H9 (cell line): Measurements from ENCODE around the gene HDGFL3. TPM values are rescaled to one million over a fixed set of nuclear protein-coding genes. Genes with fewer than 3 reads are reported as not detected.

Source experiments
- DNase-seq: peaks from one replicate; pipeline ENCODE4 v3.0.0-alpha.2; 2017
- H2AFZ ChIP-seq: one replicate; pipeline ENCODE4 v1.6.1; 2013; ENCODE audit warnings: mild to moderate bottlenecking, low read length, control low read depth, moderate library complexity
- H2AK5ac ChIP-seq: 2 replicates; pipeline ENCODE4 v1.6.1; 2013; ENCODE audit warnings: low read length, control low read depth, mixed read lengths; ENCODE audit not compliant: insufficient read length
- H2BK120ac ChIP-seq: one replicate; pipeline ENCODE4 v1.6.1; 2013; ENCODE audit warnings: low read depth, mild to moderate bottlenecking, low read length, control low read depth, inconsistent platforms; ENCODE audit not compliant: poor library complexity, severe bottlenecking
- H2BK12ac ChIP-seq: 2 replicates; pipeline ENCODE4 v1.6.1; 2013; ENCODE audit warnings: low read length, control low read depth, mixed read lengths, low read depth; ENCODE audit not compliant: insufficient read length
- H2BK15ac ChIP-seq: 2 replicates; pipeline ENCODE4 v1.6.1; 2013; ENCODE audit warnings: low read depth, low read length, control low read depth
- H2BK20ac ChIP-seq: one replicate; pipeline ENCODE4 v1.6.1; 2013; ENCODE audit warnings: low read depth, mild to moderate bottlenecking, low read length, control low read depth, inconsistent platforms; ENCODE audit not compliant: poor library complexity, severe bottlenecking
- H2BK5ac ChIP-seq: 2 replicates; pipeline ENCODE4 v1.6.1; 2013; ENCODE audit warnings: low read length, control low read depth, mixed read lengths; ENCODE audit not compliant: insufficient read length
- H3K14ac ChIP-seq: 2 replicates; pipeline ENCODE4 v1.6.1; 2013; ENCODE audit warnings: low read length, control low read depth; ENCODE audit not compliant: insufficient read depth
- H3K18ac ChIP-seq: 2 replicates; pipeline ENCODE4 v1.6.1; 2013; ENCODE audit warnings: low read depth, mild to moderate bottlenecking, mixed read lengths, low read length, control low read depth; ENCODE audit not compliant: insufficient read length
- H3K23ac ChIP-seq: 2 replicates; pipeline ENCODE4 v1.6.1; 2013; ENCODE audit warnings: low read length, control low read depth, mixed read lengths, low read depth; ENCODE audit not compliant: insufficient read length
- H3K23me2 ChIP-seq: 2 replicates; pipeline ENCODE4 v1.6.1; 2013; ENCODE audit warnings: low read depth, mild to moderate bottlenecking, mixed read lengths, low read length, control low read depth; ENCODE audit not compliant: insufficient read length, poor library complexity, severe bottlenecking
- H3K27ac ChIP-seq: 2 replicates; pipeline ENCODE4 v1.5.1; 2013; ENCODE audit warnings: low read length, control low read depth, mixed read lengths, low read depth; ENCODE audit not compliant: insufficient read length
- H3K27me3 ChIP-seq: 2 replicates; pipeline ENCODE4 v1.6.1; 2013; ENCODE audit warnings: low read length, control low read depth, inconsistent platforms; ENCODE audit not compliant: insufficient read depth
- H3K4ac ChIP-seq: 2 replicates; pipeline ENCODE4 v1.6.1; 2013; ENCODE audit warnings: low read depth, mild to moderate bottlenecking, control low read depth, inconsistent platforms, low read length, moderate library complexity
- H3K4me1 ChIP-seq: 2 replicates; pipeline ENCODE4 v1.6.1; 2013; ENCODE audit warnings: low read length, control low read depth, inconsistent platforms; ENCODE audit not compliant: insufficient read depth
- H3K4me2 ChIP-seq: 2 replicates; pipeline ENCODE4 v1.6.1; 2013; ENCODE audit warnings: low read length, control low read depth, mixed read lengths; ENCODE audit not compliant: insufficient read length, insufficient read depth
- H3K56ac ChIP-seq: 2 replicates; pipeline ENCODE4 v1.6.1; 2013; ENCODE audit warnings: low read depth, mild to moderate bottlenecking, mixed read lengths, low read length, control low read depth; ENCODE audit not compliant: insufficient read length
- H3K79me1 ChIP-seq: 2 replicates; pipeline ENCODE4 v1.6.1; 2013; ENCODE audit warnings: low read depth, mild to moderate bottlenecking, moderate library complexity, low read length, control low read depth, inconsistent platforms; ENCODE audit not compliant: insufficient read depth, poor library complexity, severe bottlenecking
- H3K79me2 ChIP-seq: 2 replicates; pipeline ENCODE4 v1.6.1; 2013; ENCODE audit warnings: low read length, control low read depth, inconsistent platforms; ENCODE audit not compliant: insufficient read depth
- H3K9ac ChIP-seq: 2 replicates; pipeline ENCODE4 v1.6.1; 2013; ENCODE audit warnings: low read length, control low read depth, mixed read lengths; ENCODE audit not compliant: insufficient read length; ENCODE audit errors: extremely low read depth
- H3K9me3 ChIP-seq: one replicate; pipeline ENCODE4 v1.6.1; 2013; ENCODE audit warnings: low read depth, low read length, inconsistent platforms; ENCODE audit not compliant: control insufficient read depth
- H3T11ph ChIP-seq: one replicate; pipeline ENCODE4 v1.6.1; 2013; ENCODE audit warnings: mild to moderate bottlenecking, low read length, control low read depth, inconsistent platforms
- H4K20me1 ChIP-seq: one replicate; pipeline ENCODE4 v1.6.1; 2013; ENCODE audit not compliant: control insufficient read depth, insufficient read length, insufficient read depth
- H4K5ac ChIP-seq: 2 replicates; pipeline ENCODE4 v1.6.1; 2013; ENCODE audit warnings: low read depth, mild to moderate bottlenecking, mixed read lengths, low read length, control low read depth; ENCODE audit not compliant: insufficient read length
- H4K8ac ChIP-seq: replicated peaks from 2 replicates; pipeline ENCODE4 v1.6.1; 2013; ENCODE audit warnings: low read length, control low read depth, mixed read lengths, low read depth; ENCODE audit not compliant: insufficient read length
- H4K91ac ChIP-seq: 2 replicates; pipeline ENCODE4 v1.6.1; 2013; ENCODE audit warnings: low read depth, mild to moderate bottlenecking, moderate library complexity, mixed read lengths, low read length, control low read depth; ENCODE audit not compliant: insufficient read length
- H3K27ac Mint-ChIP-seq, 3 experiments: 2 replicates in 2 of 3; 3 replicates in 1 of 3; pipeline ENCODE4 v1.8.0; 2020 to 2021; ENCODE audit warnings: mixed read lengths in 3 of 3, mild to moderate bottlenecking in 1 of 3, moderate library complexity in 1 of 3
- H3K27me3 Mint-ChIP-seq: 2 replicates; pipeline ENCODE4 v1.8.0; 2021; ENCODE audit warnings: low read depth, mild to moderate bottlenecking, moderate library complexity, mixed read lengths
- H3K36me3 Mint-ChIP-seq, 3 experiments: 2 replicates in 2 of 3; 3 replicates in 1 of 3; pipeline ENCODE4 v1.8.0; 2020 to 2021; ENCODE audit warnings: low read depth in 3 of 3, mixed read lengths in 3 of 3; ENCODE audit not compliant: insufficient read depth in 1 of 3
- H3K4me1 Mint-ChIP-seq, 2 experiments: 2 replicates each; pipeline ENCODE4 v1.8.0; 2020; ENCODE audit warnings: mixed read lengths in 2 of 2
- H3K4me3 Mint-ChIP-seq, 2 experiments: 2 replicates in 1 of 2; 3 replicates in 1 of 2; pipeline ENCODE4 v1.8.0; 2020 to 2021; ENCODE audit warnings: mild to moderate bottlenecking in 2 of 2, mixed read lengths in 2 of 2, moderate library complexity in 1 of 2
- H3K9me3 Mint-ChIP-seq, 2 experiments: 2 replicates in 1 of 2; 3 replicates in 1 of 2; pipeline ENCODE4 v1.8.0; 2020; ENCODE audit warnings: mild to moderate bottlenecking in 2 of 2, mixed read lengths in 2 of 2, moderate library complexity in 1 of 2
- WGBS: extraction: QIAGEN DNeasy Blood & Tissue Kit; methylation state at CpG from one replicate; pipeline ENCODE4 v1.1.7; 2013; ENCODE audit warnings: missing lambda C conversion rate, low lambda C conversion rate, mixed read lengths; ENCODE audit not compliant: insufficient read length; ENCODE audit errors: extremely low coverage; 5-methylcytosine and 5-hydroxymethylcytosine counted together
- total RNA-seq: library from RNA; stranded (reverse); gene quantifications from 2 replicates; pipeline ENCODE4 v1.2.1, GENCODE V29; 2021
- TF ChIP-seq, protein P1 (sequence below): fragments of 200-600 bp; sonication (generic); conservative IDR thresholded peaks from 3 replicates; pipeline ENCODE4 v1.8.0; 2021; ENCODE audit warnings: antibody characterized with exemption, mild to moderate bottlenecking

Gene HDGFL3
- total RNA-seq, 1 experiment from 2014 or later = 120 TPM

- no CpG with 5 or more reads among the region's 93 CpGs for WGBS
Measured at GRCh38 chr15:83207009-83207659, 489 bp downstream of the HDGFL3 start.

More at GRCh38 chr15:83207009-83207659, 489 bp downstream of the HDGFL3 start:
- Histone ChIP-seq H3K18ac (peak overlapping the region; percentile 73), H3K14ac (peak overlapping the region; percentile 81), H2AK5ac (no peak overlapping the region), H4K8ac (no peak overlapping the region), H2AFZ (no peak overlapping the region), H3K4me2 (peak overlapping the region; percentile 90), H3K27ac (no peak overlapping the region), H2BK120ac (no peak overlapping the region), H3T11ph (no peak overlapping the region), H3K79me1 (no peaks in the 10 kb centered on the region), H4K5ac (no peak overlapping the region), H3K79me2 (peaks cover 21% of the 10 kb centered on the region; the same call in 1 of the 2 replicates), H3K4ac (no peak overlapping the region), H3K9me3 (no peaks in the 10 kb centered on the region), H3K56ac (no peak overlapping the region), H3K23me2 (peaks cover 4% of the 10 kb centered on the region), H3K23ac (no peak overlapping the region), H2BK20ac (no peak overlapping the region), H3K9ac (peak overlapping the region; percentile 75), H3K4me1 (peaks cover 2% of the 10 kb centered on the region; the same call in 1 of the 2 replicates), H4K20me1 (no peaks in the 10 kb centered on the region), H4K91ac (peak overlapping the region; percentile 57), H3K27me3 (no peaks in the 10 kb centered on the region), H2BK15ac (no peak overlapping the region), H2BK12ac (no peak overlapping the region), H2BK5ac (no peak overlapping the region)
- Mint-ChIP-seq H3K27me3 (no peaks in the 10 kb centered on the region), H3K4me3 (peak overlapping the region; percentile 97 to 100; a peak in 4 of 5 replicates), H3K27ac (no peak overlapping the region), H3K36me3 (peaks cover 0 to 3% (median 0%) of the 10 kb centered on the region in 3 experiments; a peak in 3 of 7 replicates), H3K9me3 (peaks cover 3% of the 10 kb centered on the region in 2 experiments; a peak in 2 of 5 replicates), H3K4me1 (peaks cover 34% of the 10 kb centered on the region in 2 experiments)
- TF ChIP-seq, protein P1, sequence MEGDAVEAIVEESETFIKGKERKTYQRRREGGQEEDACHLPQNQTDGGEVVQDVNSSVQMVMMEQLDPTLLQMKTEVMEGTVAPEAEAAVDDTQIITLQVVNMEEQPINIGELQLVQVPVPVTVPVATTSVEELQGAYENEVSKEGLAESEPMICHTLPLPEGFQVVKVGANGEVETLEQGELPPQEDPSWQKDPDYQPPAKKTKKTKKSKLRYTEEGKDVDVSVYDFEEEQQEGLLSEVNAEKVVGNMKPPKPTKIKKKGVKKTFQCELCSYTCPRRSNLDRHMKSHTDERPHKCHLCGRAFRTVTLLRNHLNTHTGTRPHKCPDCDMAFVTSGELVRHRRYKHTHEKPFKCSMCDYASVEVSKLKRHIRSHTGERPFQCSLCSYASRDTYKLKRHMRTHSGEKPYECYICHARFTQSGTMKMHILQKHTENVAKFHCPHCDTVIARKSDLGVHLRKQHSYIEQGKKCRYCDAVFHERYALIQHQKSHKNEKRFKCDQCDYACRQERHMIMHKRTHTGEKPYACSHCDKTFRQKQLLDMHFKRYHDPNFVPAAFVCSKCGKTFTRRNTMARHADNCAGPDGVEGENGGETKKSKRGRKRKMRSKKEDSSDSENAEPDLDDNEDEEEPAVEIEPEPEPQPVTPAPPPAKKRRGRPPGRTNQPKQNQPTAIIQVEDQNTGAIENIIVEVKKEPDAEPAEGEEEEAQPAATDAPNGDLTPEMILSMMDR = no peak
- DNase-seq = peak; percentile 41
